Stimulated activated CD8-positive, alpha-beta memory T cell treated with anti-CD3 and anti-CD28 coated beads, Interleukin-4, amount 100 ng/mL, for 24 hours (primary cell): ENCODE results near the gene CSNK1E.

ENCODE experiments used
- DNase-seq: peaks from one replicate; pipeline ENCODE4 v3.0.0-alpha.2; 2020; ENCODE audit warnings: low read depth

The CSNK1E gene

DNA sequence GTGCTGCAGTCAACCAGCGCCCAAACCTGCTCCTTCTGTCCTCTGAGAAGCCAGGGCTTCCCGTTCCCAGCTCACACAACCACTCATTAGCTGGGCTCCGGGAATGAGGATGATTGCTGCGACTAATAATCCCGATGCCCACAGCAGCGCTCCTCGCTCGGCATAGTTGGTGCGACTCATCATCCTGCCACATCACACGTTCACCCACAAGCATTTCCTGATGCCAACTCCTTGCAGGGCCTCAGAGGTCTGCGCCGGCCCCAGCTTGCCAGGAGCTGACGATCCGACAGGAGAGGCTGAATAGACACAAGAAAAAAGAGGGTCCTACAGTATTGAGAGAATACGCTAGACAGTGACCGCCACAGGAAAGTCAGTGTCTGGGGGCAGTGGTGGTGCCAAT is 10.6 kb upstream of the CSNK1E start:
- DNase-seq, result no peak

DNA sequence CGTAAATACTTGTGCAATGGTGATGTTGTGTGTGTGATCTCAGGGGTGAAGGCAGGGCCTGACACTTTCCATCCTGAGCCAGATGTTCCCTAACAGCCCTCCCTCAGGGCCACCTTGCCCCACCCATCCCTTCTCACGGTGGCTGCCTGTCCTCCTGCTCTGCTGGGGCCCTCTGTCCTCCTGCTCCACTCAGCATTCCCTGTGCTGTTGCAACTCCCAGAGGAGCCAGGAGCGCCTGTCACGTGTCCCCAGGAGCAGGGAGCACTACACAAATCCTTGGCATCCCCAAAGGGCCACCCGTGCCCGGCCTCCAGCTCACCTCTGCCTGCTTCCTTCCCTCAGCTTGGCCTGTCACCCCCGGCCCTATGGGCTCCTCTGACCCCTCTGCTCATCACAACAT is 10.2 kb upstream of the CSNK1E start:
- no peak for DNase-seq

DNA sequence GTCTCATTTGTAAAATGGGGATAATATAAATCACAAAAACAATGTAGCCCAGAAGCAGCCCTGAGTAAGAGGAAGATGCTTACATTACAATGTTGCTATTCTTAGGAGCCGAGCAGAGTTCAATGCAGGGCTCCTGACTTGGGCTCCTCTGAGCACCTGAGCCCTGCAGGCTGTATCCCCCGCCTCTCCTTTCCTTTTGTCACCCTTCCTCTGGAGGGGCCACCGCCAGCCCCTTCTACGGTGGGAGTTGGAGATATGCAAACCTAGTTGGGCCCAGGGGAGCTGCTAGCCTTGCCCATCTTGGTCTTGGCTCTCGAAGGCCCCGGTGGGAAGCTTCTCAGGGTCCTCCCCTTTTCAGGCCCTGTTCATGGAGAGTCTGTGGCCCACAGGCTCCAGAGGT is 8.4 kb upstream of the CSNK1E start:
- no peak for DNase-seq

DNA sequence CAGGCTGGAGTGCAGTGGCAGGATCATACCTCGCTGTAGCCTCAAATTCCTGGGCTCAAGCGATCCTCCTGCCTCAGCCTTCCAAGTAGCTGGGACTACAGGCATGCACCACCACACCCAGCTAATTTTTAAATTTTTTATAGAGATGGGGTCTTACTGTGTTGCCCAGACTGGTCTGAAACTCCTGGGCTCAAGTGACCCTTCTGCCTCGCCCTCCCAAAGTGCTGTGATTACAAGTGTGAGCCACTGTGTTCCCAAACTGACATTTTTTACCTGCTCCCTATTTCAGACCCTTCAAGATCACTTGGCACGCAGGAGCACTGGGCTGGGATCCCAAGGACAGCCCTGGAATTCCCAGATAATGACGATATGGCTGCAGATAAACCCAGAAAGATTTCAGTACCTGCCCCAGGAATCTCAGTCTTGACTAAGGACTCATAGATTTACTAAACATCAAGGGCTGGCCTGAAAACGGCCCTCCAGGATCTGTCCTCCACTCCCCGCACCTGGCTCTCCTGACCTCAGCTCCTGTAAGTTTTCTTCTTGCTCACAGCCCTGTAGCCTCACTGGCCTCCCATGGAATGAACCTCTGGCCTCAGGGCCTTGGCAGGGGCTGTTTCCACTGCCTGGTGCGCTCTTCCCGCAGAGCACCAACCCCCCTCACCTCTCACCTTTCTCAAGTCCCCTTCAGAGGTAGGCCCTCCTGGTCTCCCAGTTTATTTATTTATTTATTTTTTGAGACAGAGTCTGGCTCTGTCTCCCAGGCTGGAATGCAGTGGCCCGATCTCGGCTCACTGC is 3.6 kb upstream of the CSNK1E start:
- no peak for DNase-seq

DNA sequence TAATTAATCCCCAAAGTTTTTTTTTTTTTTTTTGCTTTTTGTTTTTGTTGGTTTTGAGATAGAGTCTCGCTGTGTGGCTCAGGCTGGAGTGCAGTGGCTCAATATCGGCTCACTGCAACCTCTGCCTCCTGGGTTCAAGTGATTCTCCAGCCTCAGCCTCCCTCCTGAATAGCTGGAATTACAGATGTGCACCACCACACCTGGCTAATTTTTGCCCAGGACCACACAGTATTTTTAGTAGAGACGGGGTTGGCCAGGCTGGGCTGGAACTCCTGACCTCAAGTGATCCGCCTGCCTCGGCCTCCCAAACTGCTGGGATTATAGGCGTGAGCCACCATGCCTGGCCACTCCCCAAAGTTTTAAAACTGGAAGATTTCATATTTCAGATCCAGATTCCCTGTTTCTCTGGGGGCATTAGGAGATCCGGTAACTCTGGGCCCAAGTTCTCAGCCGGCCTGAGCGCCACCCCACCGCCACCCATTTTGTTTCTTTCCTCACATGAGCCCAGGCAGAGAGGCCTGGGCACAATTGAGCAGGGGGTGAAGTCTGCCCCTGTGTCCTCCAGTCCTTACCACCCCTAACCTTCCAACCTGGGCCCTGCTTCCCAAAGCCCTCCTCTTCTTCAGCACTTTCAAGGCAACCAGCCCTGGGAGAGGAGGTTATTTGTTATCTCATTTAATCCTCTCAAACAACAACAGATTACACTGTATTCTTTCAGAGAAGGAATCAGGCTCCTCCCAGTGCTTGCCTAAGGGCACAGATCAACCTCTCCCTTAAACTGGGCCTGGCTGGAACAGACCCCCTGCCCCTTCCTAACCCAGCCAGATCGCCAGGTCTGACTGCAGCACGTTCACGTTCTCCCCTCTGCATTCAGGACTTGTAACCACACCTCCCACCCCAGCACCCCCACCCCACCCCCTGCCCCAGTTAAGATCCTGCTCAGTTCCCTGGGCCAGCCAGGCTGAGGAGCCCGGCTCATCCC is 1.9 kb upstream of the CSNK1E start:
- DNase-seq, result no peak

DNA sequence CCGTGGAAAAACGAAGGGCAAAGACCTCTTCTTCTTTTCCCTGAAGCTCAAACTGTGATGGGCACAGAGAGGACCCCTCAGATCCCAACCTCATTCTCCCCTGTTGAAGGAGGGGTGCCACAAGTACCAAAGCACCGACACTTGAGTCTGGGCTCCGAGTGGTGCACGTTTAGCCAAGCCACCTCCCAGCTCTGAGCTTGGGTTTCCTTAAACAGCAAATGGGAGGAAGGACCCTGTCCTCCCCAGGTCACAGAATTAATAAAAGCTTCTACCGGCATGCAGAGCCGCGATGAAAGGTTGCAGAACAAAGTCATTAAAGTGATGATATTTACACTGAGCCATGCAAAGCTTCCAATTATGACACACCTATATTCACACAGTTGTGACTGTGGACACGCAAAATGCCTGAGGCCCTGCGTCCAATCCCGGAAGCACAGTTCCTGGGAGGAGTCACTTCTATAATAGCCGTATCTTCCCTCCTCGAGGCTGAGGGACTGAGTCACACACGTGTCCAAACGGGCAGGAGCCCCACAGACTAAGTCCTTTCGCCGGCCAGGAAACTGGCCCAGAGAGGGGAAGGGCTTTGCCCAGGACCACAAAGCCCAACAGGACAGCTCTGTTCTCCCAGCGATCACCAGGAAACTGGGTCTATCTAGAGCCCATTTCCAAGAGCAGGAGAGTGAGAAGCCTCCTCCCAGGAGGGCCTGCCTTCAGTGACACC is 922 bp upstream of the CSNK1E start:
- DNase-seq, result no peak

DNA sequence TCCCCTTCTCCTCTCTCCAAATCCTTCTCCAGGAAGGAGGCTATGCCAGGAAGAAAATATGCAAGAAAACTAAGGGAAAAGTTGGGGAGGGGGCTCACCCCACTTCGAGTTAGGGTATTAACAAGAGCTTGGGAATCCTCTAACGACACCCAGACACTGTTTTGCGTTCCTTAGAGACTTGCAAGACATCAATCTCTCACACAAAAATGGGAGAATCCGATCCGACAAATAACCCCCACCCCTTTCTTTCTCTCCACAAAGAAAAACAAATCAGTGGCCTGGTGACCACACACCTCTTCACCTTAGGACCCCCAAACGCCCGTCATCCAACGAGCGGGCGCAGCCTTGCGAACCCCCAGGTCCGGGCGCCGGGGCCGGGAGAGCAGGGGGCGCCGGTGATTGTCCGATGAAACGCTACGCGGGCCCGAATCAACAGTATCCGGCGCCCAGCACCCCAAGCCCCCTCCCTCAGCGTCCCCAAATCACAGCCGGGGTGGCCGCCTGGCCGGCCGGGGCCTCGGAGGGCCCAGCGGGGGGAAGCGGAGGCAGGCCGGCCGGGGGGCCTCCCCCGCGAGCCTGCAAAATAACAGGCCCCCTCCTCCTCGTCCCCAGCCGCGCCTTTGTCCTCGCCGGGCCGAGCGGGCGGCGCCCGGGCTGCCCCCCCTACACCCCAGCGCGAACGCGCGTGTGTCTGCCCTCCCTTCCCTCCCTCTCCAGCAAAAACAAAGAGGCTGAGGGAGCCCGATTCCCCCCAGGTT is 690 bp downstream of the CSNK1E start:
- DNase-seq, result peak; percentile 26

DNA sequence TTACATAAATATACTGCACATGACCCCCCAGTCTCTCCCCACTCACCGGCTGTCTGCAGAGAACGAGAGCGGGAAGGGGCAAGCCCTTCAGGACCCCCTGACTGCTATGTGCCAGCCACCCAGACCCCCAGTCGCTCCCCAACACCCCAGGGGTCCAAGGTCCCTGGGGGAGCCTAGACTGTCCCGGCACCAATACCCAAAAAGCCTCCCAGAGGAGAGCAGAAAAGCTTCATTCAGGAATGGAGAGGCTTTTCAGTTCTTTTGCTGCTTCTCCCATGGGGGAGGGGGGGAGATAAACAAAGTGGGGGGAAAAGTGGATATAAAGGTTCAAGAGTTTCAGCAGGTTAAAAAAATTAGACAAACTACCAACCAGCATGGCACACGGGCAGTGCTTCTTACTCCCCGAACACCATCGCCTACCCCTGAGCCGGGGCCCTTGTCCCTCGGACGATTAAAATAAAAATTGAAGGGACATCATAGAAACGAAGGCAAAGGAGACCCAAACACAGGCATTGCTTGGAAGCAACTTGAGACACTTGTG is 1.3 kb downstream of the CSNK1E start:
- DNase-seq, result no peak

DNA sequence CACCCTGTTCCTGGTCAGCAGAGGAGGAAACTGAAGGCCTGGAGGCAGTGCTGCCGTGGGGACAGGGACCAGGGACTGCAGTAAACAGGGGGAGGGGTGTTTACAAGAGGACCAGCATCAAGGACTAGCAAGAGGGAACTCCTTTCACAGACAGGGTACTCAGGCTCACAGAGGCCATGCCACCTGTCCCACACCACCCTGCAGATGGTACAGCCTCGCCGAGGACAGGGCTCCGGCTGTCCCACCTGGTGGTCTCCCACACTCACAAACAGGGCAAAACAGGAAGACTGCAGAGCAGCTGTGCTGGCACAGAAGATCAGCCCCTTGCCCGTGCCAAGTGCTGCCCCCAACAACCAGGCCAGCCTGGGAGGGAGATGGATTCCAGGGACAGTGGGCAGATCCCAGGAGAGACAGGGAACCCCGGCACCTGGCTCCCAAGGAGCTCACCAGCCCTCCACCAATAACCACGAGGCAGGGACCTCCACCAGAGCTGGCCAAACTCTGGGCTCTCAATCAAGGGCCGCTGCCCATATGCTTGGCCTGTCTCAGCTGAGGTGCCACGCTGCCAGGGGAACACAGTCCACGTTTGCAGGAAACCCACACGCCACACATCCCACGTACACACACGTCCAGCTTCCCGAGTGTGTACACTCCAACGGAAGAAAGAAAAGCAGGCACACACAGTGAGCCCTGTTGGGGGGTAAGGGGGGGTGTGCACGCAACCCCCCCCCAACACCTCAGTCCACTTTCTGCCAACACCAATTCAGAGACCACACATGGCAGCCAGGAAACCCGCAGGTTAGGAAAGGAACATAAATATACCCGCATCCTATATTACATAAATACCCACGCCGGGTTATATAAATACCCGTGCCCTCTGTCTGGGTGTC is 2.1 kb downstream of the CSNK1E start:
- DNase-seq, result no peak

DNA sequence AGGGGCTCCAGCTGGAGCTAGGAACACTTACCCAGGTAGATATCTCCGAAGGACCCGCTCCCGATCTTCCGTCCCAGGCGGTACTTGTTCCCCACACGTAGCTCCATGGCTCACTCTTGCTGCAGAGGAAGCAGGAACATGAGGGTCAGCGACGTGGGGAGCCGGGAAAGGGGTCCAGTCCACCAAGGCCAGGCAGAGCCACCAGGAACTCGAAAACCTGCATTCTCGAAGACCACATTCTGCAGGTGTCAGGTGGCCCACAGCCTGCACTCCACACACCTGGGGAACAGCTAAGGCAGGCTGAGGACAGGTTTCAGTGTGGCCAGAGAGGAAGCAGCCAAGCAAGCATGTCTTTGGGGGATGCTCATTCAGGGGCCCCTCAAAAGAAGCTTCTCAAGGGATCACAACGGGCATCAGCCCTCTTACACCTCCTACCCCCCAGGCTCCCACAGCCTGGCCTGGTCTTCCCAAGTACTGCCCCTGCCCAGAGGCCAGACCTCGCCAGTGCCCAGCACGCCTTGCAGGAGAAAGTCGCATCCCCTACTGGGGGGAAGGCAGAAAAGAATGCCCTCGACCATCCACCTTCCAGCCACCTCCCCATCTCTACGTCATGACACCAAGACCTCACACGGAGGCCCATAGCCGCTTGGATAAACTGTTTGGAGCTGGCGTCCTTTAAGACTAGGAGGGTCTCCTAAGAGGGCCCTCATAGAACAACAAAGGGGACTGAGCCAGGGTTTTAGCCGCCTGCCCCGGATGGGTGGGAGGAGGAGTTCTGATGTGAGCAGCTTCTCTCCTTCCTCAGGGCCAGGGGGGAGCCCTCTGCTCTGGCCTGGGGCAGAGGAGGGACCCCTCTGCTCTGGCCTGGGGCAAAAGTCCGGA is 2.9 kb downstream of the CSNK1E start:
- no peak for DNase-seq

DNA sequence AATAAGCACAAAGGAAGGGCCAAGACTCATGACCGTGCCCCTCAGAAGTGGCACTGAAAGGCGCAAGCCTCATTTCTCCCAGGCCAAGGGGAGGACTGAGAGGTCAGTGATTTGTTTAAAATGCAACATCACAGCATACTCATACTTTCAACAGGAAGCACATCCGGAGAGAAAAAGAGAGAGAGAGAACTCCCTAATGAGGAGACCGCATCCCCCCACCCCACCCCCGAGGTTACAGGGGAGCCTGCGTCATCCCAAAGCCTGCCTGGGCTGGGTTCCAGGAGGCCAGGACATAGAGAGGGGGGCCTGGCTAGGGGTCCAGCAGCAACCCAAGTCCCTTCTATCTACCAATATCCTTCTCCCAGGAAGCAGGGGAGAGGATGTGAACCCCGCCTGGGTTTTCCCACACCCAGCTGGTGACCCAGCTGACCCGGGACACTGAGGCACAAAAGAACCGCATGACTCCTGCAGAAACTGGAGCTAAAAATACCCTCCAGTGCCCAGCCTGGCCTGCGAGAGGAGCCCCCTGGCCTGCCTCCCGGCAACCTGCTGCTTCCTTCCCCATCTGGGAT is 3.8 kb downstream of the CSNK1E start:
- DNase-seq, result no peak

DNA sequence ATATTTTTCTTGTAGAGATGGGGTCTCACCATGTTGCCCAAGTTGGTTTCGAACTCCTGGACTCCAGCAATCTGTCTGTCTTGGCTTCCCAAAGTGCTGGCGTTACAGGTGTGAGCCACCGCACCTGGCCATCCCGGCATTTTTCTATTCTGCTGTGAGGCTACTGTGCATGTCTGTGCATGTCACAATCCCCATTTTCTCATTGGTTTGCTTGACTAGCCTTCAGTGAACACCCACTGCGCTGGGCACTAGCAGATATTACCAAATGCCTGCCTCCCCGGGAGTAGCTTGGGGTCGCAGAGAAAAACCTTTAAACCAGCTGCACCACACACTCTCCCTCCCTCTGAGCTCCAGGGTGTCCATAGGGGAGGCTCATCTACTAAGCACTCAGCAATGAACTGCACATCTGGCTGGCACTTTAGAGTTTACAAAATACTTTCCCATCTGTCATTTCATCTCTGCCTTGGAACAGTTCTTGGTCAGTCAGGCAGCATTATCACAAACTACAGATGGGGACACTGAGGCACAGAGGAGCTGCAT is 4.9 kb downstream of the CSNK1E start:
- DNase-seq, result no peak

DNA sequence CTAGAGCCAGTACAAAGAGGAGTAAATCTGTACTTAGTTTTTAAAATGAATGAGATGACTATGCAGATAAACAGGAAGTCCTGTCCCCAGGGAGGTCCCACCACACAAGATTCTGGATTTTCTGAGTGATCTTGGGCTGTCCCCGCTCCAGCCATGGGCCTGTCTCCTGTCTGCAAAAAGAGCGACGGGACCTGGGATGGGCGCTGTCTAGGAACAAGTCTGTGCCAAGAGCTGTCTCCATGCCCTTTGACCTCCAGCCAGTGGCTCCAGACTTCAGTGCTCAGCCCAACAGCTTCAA is 6.0 kb downstream of the CSNK1E start:
- DNase-seq, result no peak

DNA sequence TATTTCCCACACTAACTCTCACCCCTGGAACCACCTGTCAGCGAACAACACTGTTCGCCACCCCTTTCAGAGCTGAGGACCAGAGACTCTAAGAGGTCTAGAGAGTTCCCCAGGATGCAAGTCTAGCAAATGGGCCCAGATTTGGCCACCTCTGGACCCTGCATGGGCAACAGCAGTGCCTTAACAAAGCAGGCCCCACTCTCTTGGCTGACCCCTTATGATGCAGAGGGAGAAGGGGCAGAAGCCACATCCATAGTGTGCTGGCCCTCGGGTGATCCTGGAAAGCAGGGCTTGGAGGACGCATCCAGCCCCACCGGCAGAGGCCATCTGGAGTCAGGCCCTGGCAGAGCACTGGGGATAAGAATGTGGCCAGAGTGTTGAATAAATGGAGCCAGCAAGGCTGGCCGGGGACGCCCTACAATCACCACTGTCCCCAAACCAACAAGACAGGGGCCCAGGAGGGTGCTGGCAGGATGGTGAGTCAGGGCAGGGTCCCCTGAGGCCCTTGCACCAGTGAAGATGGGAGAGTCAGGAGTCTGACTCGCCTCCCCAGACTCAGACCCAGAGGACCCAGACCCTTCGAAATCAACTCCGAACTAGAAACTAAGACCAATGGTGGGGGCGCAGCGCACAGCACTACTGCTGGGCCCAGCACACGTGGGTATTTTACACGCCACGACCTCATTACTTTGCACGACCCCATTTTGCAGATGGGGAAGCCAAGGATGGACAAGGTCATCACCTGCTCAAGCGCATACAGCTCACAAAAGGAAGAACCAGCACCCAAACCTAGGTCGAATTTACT is 6.5 kb downstream of the CSNK1E start:
- no peak for DNase-seq

DNA sequence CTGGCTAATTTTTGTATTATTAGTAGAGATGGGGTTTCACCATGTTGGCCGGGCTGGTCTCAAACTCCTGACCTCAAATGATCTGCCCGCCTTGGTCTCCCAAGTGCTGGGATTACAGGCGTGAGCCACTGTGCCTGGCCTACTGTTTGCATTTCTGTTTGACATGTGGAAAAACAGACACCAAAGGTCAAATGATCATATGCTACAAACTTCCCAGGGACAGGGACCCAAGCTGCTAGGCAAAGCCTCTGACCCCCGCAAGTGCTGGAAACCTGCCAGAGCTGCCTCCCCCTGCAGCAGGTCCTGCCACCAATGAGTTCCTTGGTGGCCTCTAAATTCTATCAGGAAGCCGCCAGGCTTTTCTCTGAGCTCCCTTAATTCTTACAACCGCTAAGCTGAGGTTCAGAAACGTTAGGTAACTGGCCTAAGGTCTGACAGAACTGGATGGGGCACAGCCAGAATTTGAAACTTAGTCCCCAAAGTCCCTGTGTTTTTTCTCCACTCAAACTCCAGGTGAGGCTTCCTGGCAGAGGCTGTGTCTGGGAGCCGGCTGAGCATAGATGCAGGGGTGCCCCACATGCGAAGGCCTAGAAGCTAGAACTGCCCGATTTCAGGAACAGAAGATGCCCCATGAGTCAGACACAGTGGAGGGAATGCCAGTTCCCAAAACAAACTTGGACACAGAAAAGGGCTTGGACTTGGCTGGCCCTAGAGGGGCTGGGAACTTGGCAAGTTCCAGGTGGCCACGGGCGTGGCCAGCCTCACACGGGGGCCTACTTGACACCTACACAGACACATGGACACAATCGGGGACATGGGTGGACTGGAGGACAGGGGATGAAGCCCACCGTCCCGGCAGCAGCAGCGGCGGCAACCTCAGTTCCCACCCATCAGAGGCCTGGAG is 7.4 kb downstream of the CSNK1E start:
- DNase-seq, result no peak

DNA sequence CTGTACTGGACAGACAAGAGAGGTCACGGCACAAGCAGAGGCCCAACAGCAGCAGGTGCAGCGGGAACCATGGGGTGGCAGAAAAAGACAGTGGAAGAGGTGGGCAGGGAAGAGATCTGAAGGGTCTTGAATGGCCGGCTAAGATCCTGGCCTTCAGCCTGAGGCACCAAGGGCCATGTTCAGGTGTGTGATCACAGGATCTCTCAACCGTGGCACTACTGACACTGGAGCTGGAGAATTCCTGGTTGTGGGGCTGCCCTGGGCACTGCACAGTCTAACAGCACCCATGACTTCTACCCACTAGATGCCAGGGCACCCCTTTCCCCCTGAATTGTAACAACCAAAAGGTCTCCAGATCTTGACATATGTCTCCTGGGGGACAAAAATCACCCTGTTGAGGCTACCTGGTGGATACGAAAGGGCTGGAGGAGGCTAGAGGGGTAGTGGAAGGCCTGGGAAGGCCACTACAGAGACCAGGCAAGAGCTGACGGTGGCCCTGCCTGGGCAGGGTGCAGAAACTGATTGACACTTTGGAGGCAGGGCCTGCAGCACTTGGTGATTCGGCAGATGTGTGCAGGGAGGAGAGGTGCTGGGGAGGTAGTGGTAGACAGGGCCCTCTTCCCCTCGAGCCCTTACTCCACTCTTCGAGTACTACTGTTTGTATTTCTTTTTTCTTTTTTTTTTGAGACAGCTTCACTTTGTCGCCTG is 8.3 kb downstream of the CSNK1E start:
- no peak for DNase-seq
